Panc1 (cell line): ENCODE data around the gene MATN1. TPM values are rescaled to one million over a fixed set of nuclear protein-coding genes. Genes with fewer than 3 reads are reported as not detected.

ENCODE experiments used
- ATAC-seq: fragments of 200-7000 bp; cut with Tn5 transposase; 2 replicates; pipeline ENCODE4 v1.9.1; 2020; ENCODE audit warnings: mild to moderate bottlenecking, moderate library complexity
- BruUV-seq: library from RNA; stranded (reverse); fragments of 400-500 nt; replicated peaks from 2 replicates; lab custom pipeline; 2021; lab: Mats Ljungman, UMichigan
- CTCF ChIA-PET: fragments of 300-600 bp; sonication (Branson Sonifier 250); formaldehyde crosslinking; loops from one replicate; lab custom pipeline; 2022; ENCODE audit warnings: antibody characterized with exemption; lab: Charles Lee
- POLR2A ChIA-PET: fragments of 300-600 bp; sonication (Branson Sonifier 250); formaldehyde crosslinking; loops from one replicate; lab custom pipeline; 2022; ENCODE audit warnings: antibody characterized with exemption; lab: Charles Lee
- DNase-seq: peaks from one replicate; pipeline ENCODE4 v3.0.0-alpha.2; 2010; ENCODE audit warnings: low read depth, low spot score
- H3K27ac ChIP-seq: 2 replicates; pipeline ENCODE4 v1.5.1; 2011; ENCODE audit warnings: mild to moderate bottlenecking, low read length, inconsistent platforms
- H3K27me3 ChIP-seq: fragments of 200-500 bp; sonication (Bioruptor generic); 2 replicates; pipeline ENCODE4 v1.6.0; 2014; ENCODE audit warnings: low read length, inconsistent platforms; ENCODE audit not compliant: control insufficient read depth, insufficient read depth
- H3K36me3 ChIP-seq: fragments of 200-500 bp; sonication (Bioruptor generic); 2 replicates; pipeline ENCODE4 v1.5.1; 2014; ENCODE audit warnings: inconsistent platforms, mild to moderate bottlenecking, low read length, moderate library complexity; ENCODE audit not compliant: control insufficient read depth, insufficient read depth
- H3K4me1 ChIP-seq: 2 replicates; pipeline ENCODE4 v1.5.1; 2011; ENCODE audit warnings: inconsistent platforms, mild to moderate bottlenecking, low read length, moderate library complexity; ENCODE audit not compliant: control insufficient read depth, insufficient read depth
- H3K4me3 ChIP-seq, 2 experiments: 2 replicates each; pipeline ENCODE4 v1.5.1; 2011 to 2012; ENCODE audit warnings: low read depth in 2 of 2, low read length in 2 of 2, mild to moderate bottlenecking in 2 of 2, inconsistent platforms in 1 of 2, moderate library complexity in 1 of 2
- H3K9me3 ChIP-seq: fragments of 200-500 bp; sonication (Bioruptor generic); 2 replicates; pipeline ENCODE4 v1.5.1; 2014; ENCODE audit warnings: low read depth, mild to moderate bottlenecking, inconsistent platforms, low read length, moderate library complexity; ENCODE audit not compliant: control insufficient read depth, insufficient read depth
- CTCF ChIP-seq: fragments of 450-650 bp; IDR thresholded peaks from 2 replicates; pipeline ENCODE4 v1.5.1; 2017; ENCODE audit warnings: mild to moderate bottlenecking
- POLR2AphosphoS5 ChIP-seq: IDR thresholded peaks from 2 replicates; pipeline ENCODE4 v1.6.1; 2012; ENCODE audit warnings: mild to moderate bottlenecking, low read depth, low read length, moderate library complexity
- REST ChIP-seq, 2 experiments: IDR thresholded peaks; 2 replicates each; pipeline ENCODE4 v1.6.1; 2011 to 2012; ENCODE audit warnings: low read depth in 2 of 2, control low read depth in 1 of 2, low read length in 1 of 2, mild to moderate bottlenecking in 1 of 2, moderate library complexity in 1 of 2; ENCODE audit not compliant: insufficient read depth in 1 of 2
- SIN3A ChIP-seq: IDR thresholded peaks from 2 replicates; pipeline ENCODE4 v1.6.1; 2012; ENCODE audit warnings: low read depth, mild to moderate bottlenecking, low read length, moderate library complexity, borderline replicate concordance; ENCODE audit not compliant: insufficient read depth
- TCF7L2 ChIP-seq: IDR thresholded peaks from 2 replicates; pipeline ENCODE4 v1.6.1; 2011; ENCODE audit warnings: mild to moderate bottlenecking, low read depth, low read length, inconsistent platforms
- in situ Hi-C: cut with HindIII; loops from 2 replicates; pipeline ENCODE4 v1.10.0; 2016; ENCODE audit warnings: low sequenced_read_pairs, low pct_unique_long_range_greater_than_20kb
- intact Hi-C: fragments of 100-400 bp; cut with micrococcal nuclease; formaldehyde crosslinking; loops from one replicate; pipeline ENCODE4 v1.10.0; 2022; ENCODE audit not compliant: unreplicated experiment
- total RNA-seq: library from RNA; stranded (reverse); gene quantifications from one replicate; pipeline ENCODE4 v1.2.1, GENCODE V29; 2021; ENCODE audit not compliant: unreplicated experiment

Gene MATN1
- total RNA-seq, 1 experiment from 2014 or later, result 0.59 TPM

- in situ Hi-C loops, result no loop called here
- BruUV-seq, result no TSS peak
- ChIA-PET CTCF (interaction anchor here (3.7 kb wide), 1 partner anchor 57 kb away, joined by 74 read pairs; no protein-coding TSS in a partner anchor), POLR2A (no interaction called here)
- ATAC-seq, result no peak
- Histone ChIP-seq H3K27ac (no peak overlapping the region), H3K36me3 (no peaks in the 10 kb centered on the region), H3K4me1 (peaks cover 7% of the 10 kb centered on the region), H3K27me3 (no peaks in the 10 kb centered on the region), H3K4me3 (no peak overlapping the region), H3K9me3 (no peaks in the 10 kb centered on the region)
- intact Hi-C loops, result loop anchor here (5.0 kb wide), 1 partner anchor 191 kb away; no protein-coding TSS in a partner anchor
- TF ChIP-seq SIN3A, result no peak
- no peak for TF ChIP-seq CTCF
- TF ChIP-seq POLR2AphosphoS5, result no peak
- no peak for TF ChIP-seq REST (IDR thresholded peaks at IDR 0.05; ENCODE audit: insufficient read depth in 1 of 2, low read depth in 2 of 2, low read length in 1 of 2)
- TF ChIP-seq TCF7L2, result no peak
- DNase-seq, result no peak
These were observed 2.0 kb downstream of the MATN1 start for GRCh38 chr1:30721341-30721793.

- no peaks in the 10 kb centered on the region for H3K9me3 ChIP-seq
- intact Hi-C loops, result loop anchor here (5.0 kb wide), 1 partner anchor 192 kb away; no protein-coding TSS in a partner anchor
- H3K27me3 ChIP-seq, result no peaks in the 10 kb centered on the region
- no peak overlapping the region for H3K27ac ChIP-seq
- BruUV-seq, result TSS peak; percentile 63
- ChIA-PET POLR2A (interaction anchor here (0.7 kb wide), 1 partner anchor 59 kb away, joined by 10 read pairs; no protein-coding TSS in a partner anchor), CTCF (interaction anchor here (3.7 kb wide), 1 partner anchor 58 kb away, joined by 74 read pairs; no protein-coding TSS in a partner anchor)
- TF ChIP-seq REST (IDR thresholded peaks at IDR 0.05; ENCODE audit: insufficient read depth in 1 of 2, low read depth in 2 of 2, low read length in 1 of 2) (no peak), POLR2AphosphoS5 (no peak), TCF7L2 (no peak), SIN3A (no peak), CTCF (no peak)
- in situ Hi-C loops, result no loop called here
- ATAC-seq (no peak), DNase-seq (no peak)
- no peaks in the 10 kb centered on the region for H3K36me3 ChIP-seq
- no peak overlapping the region for H3K4me3 ChIP-seq
- H3K4me1 ChIP-seq, result peaks cover 7% of the 10 kb centered on the region
These were observed 2.8 kb downstream of the MATN1 start for GRCh38 chr1:30720271-30721223.
